Mucosa of descending colon (tissue), 3 donors: ENCODE data around the gene UQCRC1. TPM values are rescaled to one million over a fixed set of nuclear protein-coding genes. Genes with fewer than 3 reads are reported as not detected.
A peak's percentile ranks its signal among the peaks of the same experiment; 100 is the strongest.

Experiments
- ATAC-seq: fragments of 200-7000 bp; cut with Tn5 transposase; one replicate; pipeline ENCODE4 v1.9.1; 2020; ENCODE audit warnings: mild to moderate bottlenecking, moderate library complexity
- DNase-seq, 3 donors: peaks; one replicate each; pipeline ENCODE4 v3.0.0-alpha.2; 2020
- H3K36me3 ChIP-seq: fragments of 200-600 bp; one replicate; pipeline ENCODE4 v1.8.0; 2021; ENCODE audit warnings: low read depth, mild to moderate bottlenecking
- H3K4me1 ChIP-seq: fragments of 200-600 bp; one replicate; pipeline ENCODE4 v1.8.0; 2021; ENCODE audit warnings: low read depth, mild to moderate bottlenecking
- H3K4me3 ChIP-seq: fragments of 200-600 bp; one replicate; pipeline ENCODE4 v1.8.0; 2021; ENCODE audit warnings: mild to moderate bottlenecking
- H3K9me3 ChIP-seq: fragments of 200-600 bp; one replicate; pipeline ENCODE4 v1.8.0; 2021; ENCODE audit warnings: mild to moderate bottlenecking
- CTCF ChIP-seq: fragments of 200-600 bp; IDR thresholded peaks from one replicate; pipeline ENCODE4 v1.8.0; 2022; ENCODE audit warnings: antibody characterized with exemption, mild to moderate bottlenecking
- intact Hi-C, 2 donors: fragments of 100-400 bp; cut with DNase I in 1 of 2; cut with micrococcal nuclease in 1 of 2; formaldehyde crosslinking; loops; one replicate each; pipeline versions ENCODE4 v1.11.0 to v1.11.1; 2022; cut with DNase I, micrococcal nuclease
- total RNA-seq, 3 donors: library from RNA; stranded (reverse); fragmentation: NEBNext Ultra II Directional in 2 of 3; extraction: Animal tissue kit (Norgen Biotek cat#: 25700) in 2 of 3; gene quantifications; one replicate each; pipeline versions ENCODE4 v1.2.1 to v1.2.4, GENCODE V29; 2021 to 2023
- donor health status: DM: no; HTN: no; CAD: no; lungs with moderate emphysema.
- donor health status: DM: no; HTN: no; CAD: no.
- donor health status: DM: no; HTN: yes; CAD: no.

Gene UQCRC1
- total RNA-seq, 3 donors from 2014 or later: 384 to 562 (median 554) TPM

GRCh38 chr3:48652923-48653715 is 43.7 kb upstream of the UQCRC1 start:
- DNase-seq: no peak
- no peak for ATAC-seq
- Histone ChIP-seq H3K4me1 (no peaks in the 10 kb centered on the region), H3K4me3 (no peak overlapping the region), H3K36me3 (no peaks in the 10 kb centered on the region), H3K9me3 (no peaks in the 10 kb centered on the region)
- TF ChIP-seq CTCF: no peak
- intact Hi-C loops: no loop called here

GRCh38 chr3:48651771-48652170 is 42.3 kb upstream of the UQCRC1 start:
- Histone ChIP-seq H3K36me3 (no peaks in the 10 kb centered on the region), H3K4me1 (no peaks in the 10 kb centered on the region), H3K4me3 (no peak overlapping the region), H3K9me3 (no peaks in the 10 kb centered on the region)
- intact Hi-C loops: no loop called here
- DNase-seq: no peak
- no peak for ATAC-seq
- TF ChIP-seq CTCF: no peak

GRCh38 chr3:48650723-48651122 is 41.3 kb upstream of the UQCRC1 start:
- H3K36me3 ChIP-seq: no peaks in the 10 kb centered on the region
- DNase-seq: peak in 2 of 3 donors; percentile 48 to 52
- no peaks in the 10 kb centered on the region for H3K4me1 ChIP-seq
- H3K9me3 ChIP-seq: no peaks in the 10 kb centered on the region
- ATAC-seq: peak; percentile 73
- TF ChIP-seq CTCF: no peak
- intact Hi-C loops: no loop called here
- H3K4me3 ChIP-seq: no peak overlapping the region

- no peaks in the 10 kb centered on the region for H3K4me1 ChIP-seq
- intact Hi-C loops: no loop called here
- ATAC-seq (no peak), DNase-seq (no peak)
- no peaks in the 10 kb centered on the region for H3K36me3 ChIP-seq
- H3K9me3 ChIP-seq: no peaks in the 10 kb centered on the region
- no peak overlapping the region for H3K4me3 ChIP-seq
- no peak for TF ChIP-seq CTCF
Measured at GRCh38 chr3:48648188-48648850, 38.9 kb upstream of the UQCRC1 start.

- intact Hi-C loops: no loop called here
Measured at GRCh38 chr3:48647714-48648113, 38.3 kb upstream of the UQCRC1 start.

More at GRCh38 chr3:48647714-48648113, 38.3 kb upstream of the UQCRC1 start:
- no peaks in the 10 kb centered on the region for H3K9me3 ChIP-seq
- ATAC-seq: no peak
- TF ChIP-seq CTCF: no peak
- no peaks in the 10 kb centered on the region for H3K36me3 ChIP-seq
- no peak overlapping the region for H3K4me3 ChIP-seq
- DNase-seq: no peak
- H3K4me1 ChIP-seq: no peaks in the 10 kb centered on the region
